Activated CD8-positive, alpha-beta memory T cell treated with anti-CD3 and anti-CD28 coated beads for 1 hour (primary cell): Measurements from ENCODE around the gene CUEDC1.

Experiments used
- DNase-seq, 2 donors: peaks; one replicate each; pipeline ENCODE4 v3.0.0-alpha.2; 2020; ENCODE audit warnings: low read depth in 1 of 2; ENCODE audit errors: extremely low read depth in 1 of 2

Gene CUEDC1

GRCh38 chr17:57919918-57920317 is 35.3 kb downstream of the CUEDC1 start:
- DNase-seq: no peak

GRCh38 chr17:57918017-57918895 is 37.0 kb downstream of the CUEDC1 start:
- DNase-seq: no peak

GRCh38 chr17:57916925-57917858 is 38.0 kb downstream of the CUEDC1 start:
- no peak for DNase-seq

GRCh38 chr17:57915985-57916757 is 39.0 kb downstream of the CUEDC1 start:
- DNase-seq: no peak

- no peak for DNase-seq
Observed at GRCh38 chr17:57915544-57915943, 39.7 kb downstream of the CUEDC1 start.

- DNase-seq: no peak
Observed at GRCh38 chr17:57914273-57915142, 40.7 kb downstream of the CUEDC1 start.

- no peak for DNase-seq
Observed at GRCh38 chr17:57913575-57914272, 41.5 kb downstream of the CUEDC1 start.

- no peak for DNase-seq
Observed at GRCh38 chr17:57911834-57912673, 43.2 kb downstream of the CUEDC1 start.

GRCh38 chr17:57910462-57911420 is 44.5 kb downstream of the CUEDC1 start:
- DNase-seq: no peak

GRCh38 chr17:57909551-57909950 is 45.7 kb downstream of the CUEDC1 start:
- no peak for DNase-seq

- no peak for DNase-seq
Observed at GRCh38 chr17:57908278-57908677, 46.9 kb downstream of the CUEDC1 start.

GRCh38 chr17:57906910-57907309 is 48.3 kb downstream of the CUEDC1 start:
- DNase-seq: no peak

- no peak for DNase-seq
Observed at GRCh38 chr17:57905875-57906455, 49.2 kb downstream of the CUEDC1 start.

GRCh38 chr17:57903961-57904360 is 51.3 kb downstream of the CUEDC1 start:
- no peak for DNase-seq

- DNase-seq: no peak
Observed at GRCh38 chr17:57902800-57903759, 52.1 kb downstream of the CUEDC1 start.
